DMS53 (cell line): ENCODE measurements around the gene CDC14A.

Experiments
- DNase-seq: peaks from one replicate; lab custom pipeline; 2025; lab: John Stamatoyannopoulos, UW

CDC14A gene

DNA sequence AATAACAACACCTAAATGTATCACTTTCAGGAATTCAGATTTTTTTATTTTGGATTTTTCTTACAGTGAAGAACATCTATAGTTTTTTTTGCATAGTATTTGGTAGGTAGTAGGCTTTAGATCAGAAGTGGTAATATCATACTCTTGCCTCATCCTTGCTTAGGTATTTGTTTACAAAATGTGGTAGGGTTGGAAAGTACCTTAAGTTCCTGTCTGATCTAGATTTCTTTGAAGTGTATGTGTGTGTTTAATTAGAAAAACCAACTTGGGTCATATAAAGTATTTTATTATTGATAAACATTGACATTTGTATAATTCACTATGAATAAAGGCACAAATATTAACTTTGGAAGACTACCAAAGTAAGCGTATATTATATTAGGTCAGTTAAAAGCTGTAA, 100.3 kb downstream of the CDC14A start:
- peak; percentile 85 for DNase-seq

DNA sequence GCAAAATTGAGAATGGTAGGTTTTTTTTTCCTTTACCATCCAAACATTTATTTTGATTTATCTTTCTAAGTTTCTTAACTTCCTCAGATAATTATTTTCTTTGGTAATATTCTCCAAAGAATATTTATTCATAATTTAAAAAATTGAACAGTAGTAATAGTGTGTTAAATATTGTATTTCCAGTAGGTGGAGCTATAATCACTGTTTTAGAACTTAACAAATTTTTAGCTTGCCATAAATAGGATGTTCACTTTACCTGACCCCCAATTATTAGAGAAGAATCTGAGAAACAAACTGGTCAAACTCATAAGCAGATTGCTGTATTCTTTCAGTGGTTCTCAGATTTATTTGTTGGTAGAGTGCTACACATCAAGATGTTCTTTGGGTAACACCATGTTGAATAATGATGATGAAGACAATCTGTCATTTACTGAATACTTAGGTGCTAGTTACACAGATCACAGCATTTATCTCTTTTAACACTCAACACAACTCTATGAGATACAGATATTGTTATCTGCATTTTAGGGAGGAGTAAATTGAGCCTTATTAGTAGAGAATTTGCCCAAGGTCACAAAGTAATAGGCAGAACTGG, 103.3 kb downstream of the CDC14A start:
- peak; percentile 64 for DNase-seq

DNA sequence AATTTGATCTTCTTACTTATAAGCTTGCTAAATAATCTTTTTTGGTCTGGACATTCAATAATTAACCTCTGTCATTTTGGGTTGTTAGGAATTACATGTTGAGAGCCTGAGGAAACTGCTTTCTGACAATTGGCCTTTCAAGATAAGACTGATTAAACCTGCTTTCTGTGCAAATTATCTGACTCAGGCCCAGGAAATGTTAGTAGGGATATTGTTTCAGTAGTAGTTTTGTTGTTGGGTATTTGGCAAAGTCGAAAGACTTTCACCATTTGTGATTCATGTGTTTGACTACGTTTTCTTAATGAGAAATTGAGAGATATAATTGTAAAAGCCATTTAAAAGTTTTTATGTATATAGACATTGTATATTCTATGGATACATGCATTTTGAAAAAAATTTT, 104.6 kb downstream of the CDC14A start:
- no peak for DNase-seq

DNA sequence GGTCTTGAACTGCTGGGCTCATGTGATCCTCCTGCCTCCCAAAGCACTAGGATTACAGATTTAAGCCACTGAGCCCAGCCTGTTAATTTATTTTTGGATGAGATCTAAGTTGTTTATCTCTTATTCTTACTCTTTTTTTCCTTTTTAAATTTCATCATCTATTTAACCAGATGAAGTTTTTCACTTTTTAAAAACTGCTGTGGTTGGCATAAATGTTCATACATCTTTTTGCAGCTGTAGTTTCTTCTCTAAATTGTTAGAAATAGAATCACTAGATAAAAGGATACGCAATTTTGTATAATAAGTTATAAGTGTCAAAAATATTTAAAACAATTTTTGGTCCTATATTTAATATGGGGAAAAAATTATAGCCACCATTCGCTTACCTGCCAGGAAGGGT, 105.4 kb downstream of the CDC14A start:
- DNase-seq: no peak

DNA sequence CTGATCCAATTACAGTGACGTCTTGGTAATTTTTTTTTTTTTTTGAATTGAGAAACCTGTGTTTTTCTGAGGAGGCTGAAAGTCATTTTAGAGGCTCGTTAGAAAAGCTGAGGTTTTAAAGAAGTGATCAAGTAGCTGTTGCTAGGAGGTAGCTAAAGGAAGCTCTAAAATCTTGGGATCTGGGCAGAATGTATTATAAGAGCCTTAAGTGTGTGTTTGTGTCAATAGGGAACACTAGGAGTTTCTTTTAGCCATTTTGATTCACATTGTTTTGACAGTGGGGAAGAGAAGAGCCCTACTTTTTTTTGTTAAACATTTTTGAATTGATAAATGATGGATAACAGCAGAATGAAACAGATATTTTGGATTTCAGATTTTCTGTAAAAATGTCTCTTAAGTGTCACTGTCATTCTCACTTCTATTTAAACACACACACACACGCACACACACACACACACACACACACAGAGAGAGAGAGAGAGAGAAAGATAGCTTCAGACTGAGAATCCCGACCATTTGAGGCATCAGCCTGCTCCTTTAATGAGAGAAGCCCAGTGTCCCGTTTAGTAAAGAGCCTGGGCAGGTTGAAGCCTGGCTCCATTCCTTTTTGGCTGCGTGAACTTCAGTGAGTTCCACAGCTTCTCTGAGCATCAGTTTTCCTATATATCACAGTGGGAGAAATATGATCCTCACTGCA, 106.5 kb downstream of the CDC14A start:
- peak; percentile 62 for DNase-seq

DNA sequence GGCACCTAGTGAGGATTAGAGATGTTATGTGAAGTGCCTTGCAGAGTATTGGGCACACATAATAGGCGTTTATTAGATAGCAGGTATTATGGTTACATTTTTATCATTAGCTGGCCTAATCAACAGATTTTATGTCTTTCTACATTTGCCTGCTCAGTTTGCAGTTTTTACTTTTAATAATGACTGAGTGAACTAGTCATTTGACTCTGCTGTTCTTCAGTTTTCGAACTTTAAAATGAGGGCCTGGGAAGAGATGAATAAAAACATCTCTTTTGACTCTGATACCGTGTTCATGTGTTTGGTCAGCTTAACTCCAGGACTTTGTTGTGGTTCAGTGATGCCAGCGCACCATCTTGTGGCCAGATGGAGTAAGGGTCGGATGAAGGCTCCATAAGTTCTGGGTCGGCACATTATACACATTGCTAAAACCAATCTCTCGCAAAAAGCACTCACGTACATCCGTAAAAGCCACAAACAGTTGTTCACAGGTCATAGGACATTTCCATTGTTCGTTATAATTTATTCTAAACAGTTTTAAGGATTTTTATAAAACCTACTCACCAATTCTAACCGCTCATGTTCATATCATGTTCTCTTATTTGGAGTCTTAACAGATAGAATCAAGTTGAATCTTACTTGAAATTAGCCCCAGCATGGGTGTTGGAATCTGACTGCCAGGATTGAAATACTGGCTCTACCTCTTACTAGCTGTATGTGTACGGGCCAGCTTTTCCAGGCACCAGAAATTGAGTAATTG, 107.2 kb downstream of the CDC14A start:
- peak; percentile 93 for DNase-seq

DNA sequence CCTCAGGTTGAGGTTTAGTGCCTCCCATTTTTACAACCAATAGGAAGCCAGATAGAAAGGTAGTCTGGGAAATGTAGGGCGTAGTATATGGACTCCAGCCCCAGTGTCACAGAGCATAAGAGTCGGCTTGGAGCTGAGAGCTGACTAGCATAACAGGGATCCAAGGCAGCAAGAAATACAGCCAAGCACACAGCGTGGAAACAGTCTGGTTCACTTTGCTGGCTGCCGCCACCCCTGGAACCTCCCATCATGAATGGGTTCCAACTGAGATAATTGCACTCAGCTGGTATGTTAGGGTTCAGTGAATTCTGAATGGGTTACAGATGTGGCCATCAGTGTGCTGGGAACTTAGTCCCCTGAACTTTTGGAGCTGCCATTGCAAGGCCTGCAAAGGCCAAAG, 108.9 kb downstream of the CDC14A start:
- DNase-seq: no peak

DNA sequence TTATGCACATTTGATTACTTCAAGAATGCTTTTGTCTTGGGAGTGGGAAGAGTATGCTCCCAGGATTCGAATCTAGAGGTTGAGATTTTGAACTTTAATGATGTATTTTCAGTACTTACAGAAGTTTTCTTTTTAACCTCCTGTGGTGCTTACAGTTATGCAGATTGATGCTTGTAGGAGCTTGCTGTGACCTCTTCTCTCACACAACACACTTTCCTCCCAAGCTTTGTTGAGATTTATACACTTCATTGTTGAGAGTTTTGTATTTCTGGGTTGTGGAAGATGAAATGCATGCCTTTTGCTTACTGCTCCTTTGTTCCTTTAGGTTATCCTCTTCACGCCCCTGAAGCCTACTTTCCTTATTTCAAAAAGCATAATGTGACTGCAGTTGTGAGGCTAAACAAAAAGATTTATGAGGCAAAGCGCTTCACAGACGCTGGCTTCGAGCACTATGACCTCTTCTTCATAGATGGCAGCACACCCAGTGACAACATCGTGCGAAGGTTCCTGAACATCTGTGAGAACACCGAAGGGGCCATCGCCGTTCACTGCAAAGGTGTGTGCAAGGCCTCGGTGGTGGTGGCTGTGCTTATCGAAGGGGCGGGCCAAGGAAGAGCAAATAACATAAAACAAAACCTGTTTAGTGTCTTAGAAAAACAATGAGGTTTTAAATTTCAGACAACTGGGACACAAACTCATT, 110.2 kb downstream of the CDC14A start:
- DNase-seq: no peak

DNA sequence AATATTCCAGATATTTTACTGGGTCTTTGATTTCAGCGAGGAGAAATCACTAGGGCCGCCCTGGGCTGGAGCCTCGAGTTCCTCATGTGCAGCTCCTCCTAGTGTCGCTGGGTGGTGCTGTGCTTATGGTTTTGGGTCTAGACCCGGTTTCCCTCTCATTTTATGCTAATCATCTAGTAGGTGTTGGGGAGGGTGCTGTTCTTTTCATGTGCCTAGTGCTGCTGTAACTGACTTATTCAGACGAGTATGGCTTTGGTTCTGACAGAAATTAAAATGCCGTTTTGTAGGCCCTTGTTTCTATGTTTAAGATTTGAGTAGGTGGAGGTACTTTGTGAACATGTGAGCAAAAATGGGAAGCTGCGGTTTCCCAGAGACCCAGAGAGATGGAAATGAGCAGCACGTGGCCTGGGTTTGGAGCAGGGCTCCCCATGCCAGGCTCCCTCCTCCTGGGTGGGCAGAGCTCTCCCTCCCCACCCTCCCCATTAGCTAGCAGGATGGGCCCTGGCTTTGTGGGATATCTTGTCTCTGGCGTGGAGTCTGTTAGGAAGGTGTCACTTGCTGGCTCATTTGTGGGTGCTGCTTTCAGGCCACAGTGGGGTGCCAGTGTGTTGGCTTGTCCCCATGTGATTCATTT, 111.6 kb downstream of the CDC14A start:
- peak; percentile 94 for DNase-seq

DNA sequence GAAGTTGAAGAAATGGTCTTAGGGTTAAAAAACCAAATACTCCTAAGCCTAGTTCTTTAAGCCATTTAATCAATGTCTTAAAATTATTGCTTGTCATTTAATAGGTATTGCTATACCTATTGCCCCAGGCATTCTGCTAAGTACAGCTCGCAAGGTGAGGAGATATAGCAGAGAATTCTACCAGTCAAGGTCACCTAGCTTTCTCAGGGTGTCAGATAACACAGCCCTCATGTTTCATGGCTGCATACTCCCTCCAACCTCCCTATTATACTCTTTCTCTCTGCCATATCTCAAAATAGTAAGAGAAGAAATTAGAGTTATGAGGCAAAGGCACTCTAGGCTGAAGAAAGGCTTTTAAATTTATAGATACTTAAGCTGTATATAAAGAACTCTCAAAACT, 117.3 kb downstream of the CDC14A start:
- DNase-seq: no peak

DNA sequence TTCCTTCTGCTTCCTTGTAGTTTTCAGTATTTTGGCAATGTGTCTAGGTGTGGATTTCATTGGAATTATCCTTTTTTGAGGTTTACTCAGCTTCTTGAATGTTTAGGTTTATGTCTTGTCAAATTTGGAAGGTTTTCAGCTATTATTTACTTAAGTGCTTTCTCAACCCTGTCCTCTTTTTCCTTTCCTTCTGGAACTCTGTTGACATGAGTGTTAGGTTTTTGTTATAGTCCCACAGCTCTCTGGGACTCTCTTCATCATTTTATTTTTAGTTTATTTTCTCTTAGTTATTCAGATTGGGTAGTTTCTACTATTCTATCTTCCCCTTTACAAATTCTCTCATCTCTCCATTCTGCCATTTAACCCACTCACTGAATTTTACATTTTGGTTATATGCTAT, 122.5 kb downstream of the CDC14A start:
- DNase-seq: no peak

DNA sequence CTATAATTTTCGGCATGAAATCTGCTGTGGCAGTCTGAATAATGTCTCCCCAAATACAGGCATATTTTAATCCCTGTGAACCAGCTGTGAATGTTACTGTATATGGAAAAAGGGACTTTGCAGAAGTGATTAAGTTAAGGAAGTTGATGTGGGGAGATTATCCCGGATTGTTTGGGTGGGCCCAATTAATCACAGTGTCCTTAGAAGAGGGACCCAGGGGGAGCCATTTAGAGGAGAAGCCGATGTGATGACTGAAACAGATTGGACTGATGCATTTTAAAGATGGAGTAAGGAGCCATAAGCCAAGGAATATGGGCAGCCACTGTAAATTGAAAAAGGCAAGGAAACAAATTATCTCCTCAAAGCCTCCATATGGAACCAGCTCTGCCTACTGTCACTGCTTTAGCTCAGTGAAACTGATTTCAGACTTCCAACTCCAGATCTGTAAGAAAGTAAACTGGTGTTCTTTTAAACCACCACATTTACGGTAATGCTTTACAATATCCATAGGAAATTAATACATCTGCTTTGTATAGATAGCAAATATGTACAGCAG, 124.5 kb downstream of the CDC14A start:
- no peak for DNase-seq

DNA sequence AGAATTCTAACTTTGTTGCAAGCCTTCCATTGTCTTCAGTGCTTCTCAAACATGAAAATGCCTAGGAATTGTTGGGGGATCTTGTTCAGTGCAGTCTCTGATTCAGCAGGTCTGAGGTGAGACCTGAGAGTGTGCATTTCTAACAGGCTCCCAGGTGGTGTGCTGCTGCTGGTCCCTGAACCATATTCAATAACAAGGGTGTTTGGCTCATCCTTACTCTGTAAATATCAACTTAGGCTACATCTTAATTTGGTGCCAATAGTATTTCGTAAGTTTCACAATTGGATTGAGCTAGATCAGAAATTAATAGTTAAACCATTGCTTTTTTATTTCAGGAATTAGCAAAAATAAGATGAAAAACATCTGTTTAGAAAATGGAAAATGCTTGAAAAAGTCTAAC, 126.5 kb downstream of the CDC14A start:
- no peak for DNase-seq

DNA sequence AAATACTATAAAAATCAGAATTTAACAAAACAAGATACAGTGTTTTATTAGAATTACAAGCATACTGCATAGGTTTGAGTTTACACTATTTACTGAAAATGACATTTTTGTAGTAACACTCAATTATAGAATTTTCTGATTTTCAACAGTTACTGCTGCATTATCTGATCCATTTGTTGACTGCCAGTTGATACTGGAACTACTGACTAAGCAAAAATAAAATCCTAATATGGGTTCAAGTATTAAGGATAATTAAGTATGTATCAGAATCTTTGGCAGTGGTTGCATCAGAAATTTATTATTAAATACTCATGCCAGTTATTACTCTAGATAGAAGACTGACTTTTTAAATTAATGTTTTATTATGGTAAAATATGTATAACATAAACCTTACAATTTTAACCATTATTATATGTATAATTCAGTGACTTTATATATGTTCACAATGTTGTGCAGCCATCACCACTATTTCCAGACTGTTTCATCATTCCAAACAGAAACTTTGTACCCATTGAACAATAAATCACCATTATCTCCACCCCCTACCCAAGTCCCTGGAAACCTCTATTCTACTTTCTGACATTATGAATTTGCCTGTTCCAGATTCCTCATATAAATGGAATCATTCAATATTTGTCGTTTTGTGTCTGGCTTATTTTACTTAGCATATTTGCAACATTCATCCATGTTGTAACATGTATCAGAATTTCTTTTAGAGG, 127.5 kb downstream of the CDC14A start:
- DNase-seq: no peak

DNA sequence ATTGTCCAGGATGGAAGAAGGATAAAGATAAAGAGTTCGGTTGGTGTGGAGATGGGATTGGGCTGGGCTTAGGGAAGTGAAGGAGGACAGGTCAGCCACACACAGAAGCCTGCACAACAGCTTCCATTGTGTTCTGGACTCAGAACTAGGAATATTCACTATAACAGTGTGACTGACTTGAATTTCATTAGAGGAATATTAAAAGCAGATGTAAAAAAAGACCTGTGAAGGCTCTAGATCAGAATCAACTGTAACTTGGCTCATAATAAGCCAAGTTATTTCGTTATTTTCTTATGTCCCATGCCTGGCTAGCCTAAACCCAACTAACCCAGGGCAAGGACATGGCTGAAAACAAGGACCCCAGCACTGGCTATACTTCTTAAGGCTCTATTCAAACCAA, 129.0 kb downstream of the CDC14A start:
- no peak for DNase-seq

DNA sequence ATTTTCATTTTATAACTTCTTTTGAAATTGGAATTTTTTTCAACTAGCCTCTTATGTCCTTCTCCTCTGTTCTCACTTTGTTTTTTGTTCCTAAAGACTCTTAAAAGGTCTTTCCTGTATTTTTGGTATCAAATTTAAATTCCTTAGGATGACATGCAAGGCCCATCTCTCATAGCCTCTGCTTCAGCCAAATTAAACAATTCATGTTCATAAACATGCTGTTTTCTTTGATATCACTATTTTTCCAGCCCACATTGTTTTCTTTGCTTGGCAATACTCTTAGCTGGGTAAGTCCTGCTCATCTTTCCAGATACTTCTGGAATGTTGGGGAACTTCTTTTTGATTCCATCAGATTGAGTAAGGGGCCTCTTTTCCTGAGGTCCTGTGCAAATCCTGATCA, 129.9 kb downstream of the CDC14A start:
- no peak for DNase-seq

DNA sequence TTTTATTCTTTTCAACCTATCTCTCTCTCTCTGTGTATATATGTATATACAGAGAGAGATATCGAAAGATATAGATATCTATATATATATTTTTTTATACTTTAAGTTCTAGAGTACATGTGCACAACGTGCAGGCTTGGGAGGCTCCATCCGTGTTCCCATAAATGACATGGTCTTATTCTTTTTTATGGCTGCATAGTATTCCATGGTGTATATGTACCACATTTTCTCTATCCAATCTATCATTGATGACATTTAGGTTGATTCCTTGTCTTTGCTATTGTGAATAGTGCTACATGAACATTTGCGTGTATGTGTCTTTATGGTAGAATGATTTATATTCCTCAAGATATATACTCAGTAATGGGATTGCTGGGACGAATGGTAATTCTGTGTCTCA, 130.4 kb downstream of the CDC14A start:
- no peak for DNase-seq

DNA sequence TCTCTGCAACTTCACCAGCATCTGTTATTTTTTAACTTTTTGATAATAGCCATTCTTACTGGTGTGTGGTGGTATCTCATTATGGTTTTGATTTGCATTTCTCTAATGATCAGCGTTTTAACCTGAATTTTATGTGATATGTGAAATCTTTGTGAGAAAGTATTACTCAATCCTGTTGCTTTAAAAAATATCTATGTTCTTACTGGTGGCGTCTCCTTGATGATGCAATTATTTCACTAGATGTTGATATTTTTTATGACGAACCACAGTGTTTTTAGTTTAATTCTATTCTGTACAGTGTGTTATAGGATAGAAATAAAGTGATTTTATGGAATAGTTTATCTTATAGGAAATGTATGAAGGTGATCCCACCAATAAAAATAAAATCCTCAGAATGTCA, 130.9 kb downstream of the CDC14A start:
- DNase-seq: no peak

DNA sequence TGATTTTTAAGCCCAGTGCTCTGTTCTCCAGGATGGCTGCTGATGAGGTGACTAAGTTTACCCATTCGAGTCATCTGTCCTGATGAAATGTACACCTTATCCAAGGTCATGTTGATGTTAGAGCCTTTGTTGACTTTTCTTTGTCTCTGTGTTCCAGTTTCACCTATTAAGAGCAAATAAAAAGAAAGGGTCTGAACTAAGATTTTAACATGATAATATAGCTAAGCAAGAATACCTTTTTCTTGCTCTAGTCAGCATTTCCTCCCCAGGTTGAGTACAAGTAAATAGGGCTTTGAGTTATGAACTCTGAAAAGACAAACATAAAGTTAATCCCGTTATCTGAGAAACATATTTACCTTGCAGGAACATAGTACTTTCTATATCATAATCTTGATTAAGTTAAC, 133.6 kb downstream of the CDC14A start:
- peak; percentile 82 for DNase-seq

DNA sequence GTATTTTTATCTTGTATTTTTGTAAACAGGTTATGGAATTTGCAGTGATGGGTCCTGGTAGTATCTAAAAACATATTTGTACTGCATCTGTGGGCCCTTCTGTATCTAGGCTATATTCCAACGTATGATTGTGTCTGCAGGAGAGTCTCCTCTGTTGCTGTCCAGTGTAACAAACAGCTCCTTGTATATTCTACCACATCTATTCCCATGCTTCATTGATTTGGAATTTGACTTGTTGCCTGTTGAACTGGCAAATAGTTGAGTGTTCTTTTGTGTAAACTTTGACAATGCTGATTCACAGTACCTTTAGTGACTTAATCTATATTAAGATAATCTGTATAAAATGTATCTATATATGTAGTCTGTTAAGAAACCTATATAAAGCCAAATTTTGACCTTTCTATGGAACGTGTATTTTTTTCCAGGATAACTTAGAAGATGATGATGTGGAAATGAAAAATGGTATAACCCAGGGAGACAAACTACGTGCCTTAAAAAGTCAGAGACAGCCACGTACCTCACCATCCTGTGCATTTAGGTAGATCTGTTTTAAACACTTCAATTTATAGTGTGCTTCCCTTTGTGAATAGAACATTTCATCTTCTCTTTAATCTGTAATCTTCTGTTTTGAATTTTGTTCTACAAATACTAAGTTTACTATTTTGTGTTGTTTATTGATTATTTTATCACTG, 142.2 kb downstream of the CDC14A start:
- no peak for DNase-seq

DNA sequence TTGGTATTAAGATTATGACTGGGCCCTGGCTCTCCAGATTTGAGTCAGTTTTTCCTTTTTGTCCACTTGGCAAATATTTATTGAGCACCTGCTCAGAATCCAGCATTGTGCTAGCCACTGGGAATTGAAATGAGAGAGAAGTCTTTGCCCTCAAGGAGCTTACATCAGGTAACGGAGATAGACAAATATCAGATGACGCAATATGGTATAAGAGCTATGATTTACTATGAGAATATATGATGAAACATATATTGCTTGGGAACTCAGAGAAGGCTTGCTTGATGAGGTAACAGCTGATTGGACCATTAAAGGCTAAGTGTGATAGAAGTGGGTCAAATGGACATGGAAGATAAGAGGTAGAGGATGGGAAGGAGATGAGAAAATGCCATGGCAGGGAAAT, 144.6 kb downstream of the CDC14A start:
- DNase-seq: no peak
